ENCODE measurements around the gene BICRAL.
A peak's percentile ranks its signal among the peaks of the same experiment; 100 is the strongest.
"Not testable (repeated sequence)": the region's sequence is repeated elsewhere in the genome, so short reads cannot be mapped to it uniquely, and the experiment has no call there.

Gene BICRAL

GRCh38 chr6:42891199-42891722, 109.4 kb downstream of the BICRAL start:
- H3K9ac ChIP-seq, result peak overlapping the region; percentile 83
- H2AFZ ChIP-seq (ENCODE audit: low read depth), result peak overlapping the region; percentile 98
- TF ChIP-seq CTCF (conservative IDR thresholded peaks at IDR 0.05; ENCODE audit: low read depth, low read length), result no peak
- peaks cover 23% of the 10 kb centered on the region for H3K4me1 ChIP-seq (ENCODE audit: low read depth, poor library complexity, severe bottlenecking)
- no peaks in the 10 kb centered on the region for H4K20me1 ChIP-seq (ENCODE audit: insufficient read depth)
- H3K4me2 ChIP-seq, result peak overlapping the region; percentile 77
- H3K79me2 ChIP-seq (ENCODE audit: insufficient read depth, low read depth), result no peaks in the 10 kb centered on the region
- peak overlapping the region; percentile 89 for H3K27ac ChIP-seq
- no peaks in the 10 kb centered on the region for H3K36me3 ChIP-seq (ENCODE audit: insufficient read depth)
- no peak overlapping the region for H3K4me3 ChIP-seq (IDR thresholded peaks at IDR 0.05; ENCODE audit: insufficient read depth, low read depth, low read length)
- no peaks in the 10 kb centered on the region for H3K27me3 ChIP-seq (ENCODE audit: insufficient read depth, low read depth)

GRCh38 chr6:42894041-42894828, 112.4 kb downstream of the BICRAL start:
- peaks cover 16% of the 10 kb centered on the region for H3K4me1 ChIP-seq (ENCODE audit: low read depth, poor library complexity, severe bottlenecking)
- H3K36me3 ChIP-seq (ENCODE audit: insufficient read depth); H2AFZ ChIP-seq (ENCODE audit: low read depth); H3K4me2 ChIP-seq; H3K9ac ChIP-seq; H3K27ac ChIP-seq; H4K20me1 ChIP-seq (ENCODE audit: insufficient read depth); H3K79me2 ChIP-seq (ENCODE audit: insufficient read depth, low read depth); H3K27me3 ChIP-seq (ENCODE audit: insufficient read depth, low read depth); H3K4me3 ChIP-seq (IDR thresholded peaks at IDR 0.05; ENCODE audit: insufficient read depth, low read depth, low read length): not testable (repeated sequence)

- H3K9ac ChIP-seq, result no peak overlapping the region
- no peak for TF ChIP-seq CTCF (conservative IDR thresholded peaks at IDR 0.05; ENCODE audit: low read depth, low read length)
- no peaks in the 10 kb centered on the region for H3K79me2 ChIP-seq (ENCODE audit: insufficient read depth, low read depth)
- H2AFZ ChIP-seq (ENCODE audit: low read depth), result no peak overlapping the region
- no peak overlapping the region for H3K4me2 ChIP-seq
- H3K27ac ChIP-seq, result no peak overlapping the region
- H3K4me1 ChIP-seq (ENCODE audit: low read depth, poor library complexity, severe bottlenecking), result peaks cover 4% of the 10 kb centered on the region
- H3K4me3 ChIP-seq (IDR thresholded peaks at IDR 0.05; ENCODE audit: insufficient read depth, low read depth, low read length), result no peak overlapping the region
- H3K27me3 ChIP-seq (ENCODE audit: insufficient read depth, low read depth), result no peaks in the 10 kb centered on the region
- H4K20me1 ChIP-seq (ENCODE audit: insufficient read depth), result no peaks in the 10 kb centered on the region
- no peaks in the 10 kb centered on the region for H3K36me3 ChIP-seq (ENCODE audit: insufficient read depth)
Measured at GRCh38 chr6:42896178-42896719, 114.4 kb downstream of the BICRAL start.

- Histone ChIP-seq H3K36me3 (ENCODE audit: insufficient read depth) (no peaks in the 10 kb centered on the region), H3K4me2 (no peak overlapping the region), H3K27ac (no peak overlapping the region), H3K9ac (no peak overlapping the region), H3K4me3 (IDR thresholded peaks at IDR 0.05; ENCODE audit: insufficient read depth, low read depth, low read length) (no peak overlapping the region), H3K27me3 (ENCODE audit: insufficient read depth, low read depth) (no peaks in the 10 kb centered on the region), H4K20me1 (ENCODE audit: insufficient read depth) (no peaks in the 10 kb centered on the region), H3K79me2 (ENCODE audit: insufficient read depth, low read depth) (no peaks in the 10 kb centered on the region), H3K4me1 (ENCODE audit: low read depth, poor library complexity, severe bottlenecking) (no peaks in the 10 kb centered on the region), H2AFZ (ENCODE audit: low read depth) (no peak overlapping the region)
- peak; percentile 84 for TF ChIP-seq CTCF (conservative IDR thresholded peaks at IDR 0.05; ENCODE audit: low read depth, low read length)
Measured at GRCh38 chr6:42898891-42899361, 117.1 kb downstream of the BICRAL start.

- H2AFZ ChIP-seq (ENCODE audit: low read depth), result no peak overlapping the region
- H3K27ac ChIP-seq, result no peak overlapping the region
Measured at GRCh38 chr6:42899871-42900270, 118.0 kb downstream of the BICRAL start.

More at GRCh38 chr6:42899871-42900270, 118.0 kb downstream of the BICRAL start:
- H3K27me3 ChIP-seq (ENCODE audit: insufficient read depth, low read depth), result no peaks in the 10 kb centered on the region
- H3K9ac ChIP-seq, result no peak overlapping the region
- no peak for TF ChIP-seq CTCF (conservative IDR thresholded peaks at IDR 0.05; ENCODE audit: low read depth, low read length)
- H3K4me3 ChIP-seq (IDR thresholded peaks at IDR 0.05; ENCODE audit: insufficient read depth, low read depth, low read length), result no peak overlapping the region
- no peaks in the 10 kb centered on the region for H4K20me1 ChIP-seq (ENCODE audit: insufficient read depth)
- no peak overlapping the region for H3K4me2 ChIP-seq
- H3K4me1 ChIP-seq (ENCODE audit: low read depth, poor library complexity, severe bottlenecking), result no peaks in the 10 kb centered on the region
- H3K79me2 ChIP-seq (ENCODE audit: insufficient read depth, low read depth), result no peaks in the 10 kb centered on the region
- H3K36me3 ChIP-seq (ENCODE audit: insufficient read depth), result no peaks in the 10 kb centered on the region

All from KMS-11 (cell line).